Suprapubic skin (tissue), 4 donors: ENCODE data around the gene DCAF7. TPM values are rescaled to one million over a fixed set of nuclear protein-coding genes. Genes with fewer than 3 reads are reported as not detected.

Experiments
- DNase-seq, 2 donors: peaks; one replicate each; pipeline ENCODE4 v3.0.0-alpha.2; 2019; ENCODE audit warnings: low spot score in 2 of 2
- H3K27ac ChIP-seq: fragments of 200-600 bp; sonication (generic); one replicate; pipeline ENCODE4 v1.5.1; 2019
- H3K27me3 ChIP-seq: fragments of 200-600 bp; sonication (generic); one replicate; pipeline ENCODE4 v1.5.1; 2019
- H3K36me3 ChIP-seq: fragments of 200-600 bp; sonication (generic); one replicate; pipeline ENCODE4 v1.5.1; 2019
- H3K4me1 ChIP-seq: fragments of 200-600 bp; sonication (generic); one replicate; pipeline ENCODE4 v1.5.1; 2019
- H3K4me3 ChIP-seq: fragments of 200-600 bp; sonication (generic); one replicate; pipeline ENCODE4 v1.5.1; 2019; ENCODE audit warnings: mild to moderate bottlenecking
- H3K9me3 ChIP-seq: fragments of 200-600 bp; sonication (generic); one replicate; pipeline ENCODE4 v1.5.1; 2019
- EP300 ChIP-seq: sonication (generic); formaldehyde crosslinking; IDR thresholded peaks from one replicate; pipeline ENCODE4 v1.6.1; 2017; ENCODE audit warnings: antibody characterized with exemption
- POLR2A ChIP-seq, 2 donors: fragments of 450-650 bp; IDR thresholded peaks; one replicate each; pipeline ENCODE4 v1.6.1; 2017; ENCODE audit warnings: antibody characterized with exemption in 2 of 2, mild to moderate bottlenecking in 2 of 2, moderate library complexity in 2 of 2
- POLR2AphosphoS5 ChIP-seq, 3 donors: sonication (generic); formaldehyde crosslinking; IDR thresholded peaks; one replicate each; pipeline ENCODE4 v1.6.1; 2017; ENCODE audit warnings: antibody characterized with exemption in 3 of 3
- WGBS: methylation state at CpG from one replicate; pipeline ENCODE4 v1.1.5; 2018; 5-methylcytosine and 5-hydroxymethylcytosine counted together
- total RNA-seq, 4 donors: library from RNA; depleted of rRNA; stranded (reverse); fragments of >200 nt; gene quantifications; one replicate each; pipeline ENCODE4 v1.1.0, GENCODE V29; 2016
- TF ChIP-seq, protein P1 (sequence below), 2 donors: fragments of 200-600 bp in 1 of 2; fragments of 450-650 bp in 1 of 2; sonication (generic) in 1 of 2; IDR thresholded peaks; one replicate each; pipeline ENCODE4 v1.5.1; 2016 to 2019; ENCODE audit warnings: antibody characterized with exemption in 2 of 2, mild to moderate bottlenecking in 1 of 2, moderate library complexity in 1 of 2

Gene DCAF7
- total RNA-seq, 4 donors from 2014 or later: 22.4 to 30.9 (median 27.4) TPM

DNA sequence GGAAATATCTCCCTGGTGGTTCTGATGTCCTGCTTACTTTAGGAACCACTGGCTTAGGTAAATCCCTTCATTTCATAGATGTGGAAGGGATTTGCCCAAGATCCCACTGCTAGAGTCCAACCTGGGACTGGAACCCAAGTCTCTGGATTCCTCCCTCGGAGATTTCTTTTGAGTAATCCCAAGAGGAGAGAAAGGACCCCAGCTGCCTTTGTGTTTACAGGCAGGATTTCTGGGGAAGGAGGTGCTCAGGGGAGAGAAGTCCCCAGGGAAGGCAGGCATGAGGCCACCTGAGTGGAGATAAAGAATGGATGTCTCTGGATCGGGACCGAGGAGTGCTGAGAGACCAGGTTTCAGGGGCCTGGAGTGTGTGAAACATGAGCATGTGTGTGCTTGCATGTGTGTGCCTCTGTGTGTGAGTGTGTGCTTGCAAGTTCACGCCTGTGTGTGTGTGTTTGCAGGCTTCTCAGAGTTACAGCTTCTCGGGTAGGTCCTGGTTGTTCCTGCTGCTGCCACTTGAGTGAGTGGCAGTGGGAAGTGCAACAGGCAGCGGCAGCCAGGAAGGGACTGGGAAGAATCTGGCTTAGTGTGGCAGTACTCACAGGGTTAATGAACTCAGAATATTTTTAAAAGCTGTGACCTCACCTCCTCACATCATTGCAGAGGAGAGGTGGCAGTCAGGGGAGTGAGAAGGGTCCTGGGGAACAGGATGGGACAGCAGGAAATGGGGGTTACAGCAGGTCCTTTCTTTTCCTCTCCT, 24.9 kb upstream of the DCAF7 start:
- WGBS: 59% methylated on average over 5 of the region's 6 CpGs
- Histone ChIP-seq H3K27me3 (peaks cover 34% of the 10 kb centered on the region), H3K36me3 (no peaks in the 10 kb centered on the region), H3K9me3 (no peaks in the 10 kb centered on the region), H3K4me3 (no peak overlapping the region), H3K4me1 (peaks cover 5% of the 10 kb centered on the region), H3K27ac (no peak overlapping the region)
- DNase-seq: no peak
- TF ChIP-seq, protein P1, sequence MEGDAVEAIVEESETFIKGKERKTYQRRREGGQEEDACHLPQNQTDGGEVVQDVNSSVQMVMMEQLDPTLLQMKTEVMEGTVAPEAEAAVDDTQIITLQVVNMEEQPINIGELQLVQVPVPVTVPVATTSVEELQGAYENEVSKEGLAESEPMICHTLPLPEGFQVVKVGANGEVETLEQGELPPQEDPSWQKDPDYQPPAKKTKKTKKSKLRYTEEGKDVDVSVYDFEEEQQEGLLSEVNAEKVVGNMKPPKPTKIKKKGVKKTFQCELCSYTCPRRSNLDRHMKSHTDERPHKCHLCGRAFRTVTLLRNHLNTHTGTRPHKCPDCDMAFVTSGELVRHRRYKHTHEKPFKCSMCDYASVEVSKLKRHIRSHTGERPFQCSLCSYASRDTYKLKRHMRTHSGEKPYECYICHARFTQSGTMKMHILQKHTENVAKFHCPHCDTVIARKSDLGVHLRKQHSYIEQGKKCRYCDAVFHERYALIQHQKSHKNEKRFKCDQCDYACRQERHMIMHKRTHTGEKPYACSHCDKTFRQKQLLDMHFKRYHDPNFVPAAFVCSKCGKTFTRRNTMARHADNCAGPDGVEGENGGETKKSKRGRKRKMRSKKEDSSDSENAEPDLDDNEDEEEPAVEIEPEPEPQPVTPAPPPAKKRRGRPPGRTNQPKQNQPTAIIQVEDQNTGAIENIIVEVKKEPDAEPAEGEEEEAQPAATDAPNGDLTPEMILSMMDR (IDR thresholded peaks at IDR 0.05): no peak
- TF ChIP-seq EP300 (no peak), POLR2AphosphoS5 (IDR thresholded peaks at IDR 0.05) (no peak), POLR2A (IDR thresholded peaks at IDR 0.05) (no peak)

DNA sequence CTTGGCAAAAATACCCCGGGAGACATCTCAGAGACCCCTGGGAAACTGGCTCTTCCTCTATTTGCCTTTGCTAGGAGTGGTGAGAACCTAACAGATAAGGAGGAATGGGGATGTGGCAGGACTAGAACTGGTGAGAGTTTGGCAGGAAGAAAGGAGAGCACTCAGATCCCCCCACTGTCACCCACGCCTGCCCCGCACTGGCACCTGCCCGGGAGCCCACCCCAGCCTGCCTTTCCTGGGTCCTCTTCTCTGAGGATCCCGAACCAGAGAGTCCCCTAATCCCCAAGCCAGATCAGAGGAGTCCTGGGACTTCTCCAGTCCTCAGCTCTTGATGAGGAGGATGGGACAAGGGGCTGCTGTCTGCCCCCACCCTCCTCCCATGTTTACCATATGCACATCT, 23.4 kb upstream of the DCAF7 start:
- 78% methylated on average over 5 of the region's 5 CpGs for WGBS
- Histone ChIP-seq H3K36me3 (no peaks in the 10 kb centered on the region), H3K4me3 (no peak overlapping the region), H3K27ac (no peak overlapping the region), H3K9me3 (no peaks in the 10 kb centered on the region), H3K4me1 (peaks cover 5% of the 10 kb centered on the region), H3K27me3 (peaks cover 34% of the 10 kb centered on the region)
- DNase-seq: no peak
- TF ChIP-seq POLR2A (IDR thresholded peaks at IDR 0.05) (no peak), POLR2AphosphoS5 (IDR thresholded peaks at IDR 0.05) (no peak), EP300 (no peak)
- TF ChIP-seq, protein P1 (IDR thresholded peaks at IDR 0.05): no peak

DNA sequence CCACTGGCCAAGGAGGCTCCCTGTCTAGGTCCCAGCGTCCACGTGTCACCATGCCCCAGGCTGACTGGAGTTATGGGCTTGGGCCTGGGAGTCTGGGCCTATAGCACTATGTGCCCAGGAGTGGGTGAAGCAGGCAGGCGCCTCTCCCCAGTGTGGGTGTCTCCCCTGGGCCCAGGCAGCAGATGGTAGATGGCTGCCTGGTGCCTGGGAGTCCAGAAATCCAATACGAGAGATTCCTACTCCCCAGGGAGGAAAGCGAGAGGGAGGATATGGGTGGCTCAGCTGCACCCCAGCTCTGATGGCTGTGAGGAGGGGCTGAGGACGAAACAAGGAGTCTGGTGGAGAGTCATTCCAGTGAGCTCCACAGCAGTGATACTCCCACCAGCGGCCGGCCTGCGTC, 22.1 kb upstream of the DCAF7 start:
- no peak for DNase-seq
- Histone ChIP-seq H3K27ac (no peak overlapping the region), H3K36me3 (no peaks in the 10 kb centered on the region), H3K27me3 (peaks cover 29% of the 10 kb centered on the region), H3K4me1 (peaks cover 1% of the 10 kb centered on the region), H3K9me3 (no peaks in the 10 kb centered on the region), H3K4me3 (no peak overlapping the region)
- 80% methylated on average over 2 of the region's 9 CpGs for WGBS
- TF ChIP-seq POLR2A (IDR thresholded peaks at IDR 0.05) (no peak), EP300 (no peak), POLR2AphosphoS5 (IDR thresholded peaks at IDR 0.05) (no peak)
- TF ChIP-seq, protein P1 (IDR thresholded peaks at IDR 0.05): no peak

DNA sequence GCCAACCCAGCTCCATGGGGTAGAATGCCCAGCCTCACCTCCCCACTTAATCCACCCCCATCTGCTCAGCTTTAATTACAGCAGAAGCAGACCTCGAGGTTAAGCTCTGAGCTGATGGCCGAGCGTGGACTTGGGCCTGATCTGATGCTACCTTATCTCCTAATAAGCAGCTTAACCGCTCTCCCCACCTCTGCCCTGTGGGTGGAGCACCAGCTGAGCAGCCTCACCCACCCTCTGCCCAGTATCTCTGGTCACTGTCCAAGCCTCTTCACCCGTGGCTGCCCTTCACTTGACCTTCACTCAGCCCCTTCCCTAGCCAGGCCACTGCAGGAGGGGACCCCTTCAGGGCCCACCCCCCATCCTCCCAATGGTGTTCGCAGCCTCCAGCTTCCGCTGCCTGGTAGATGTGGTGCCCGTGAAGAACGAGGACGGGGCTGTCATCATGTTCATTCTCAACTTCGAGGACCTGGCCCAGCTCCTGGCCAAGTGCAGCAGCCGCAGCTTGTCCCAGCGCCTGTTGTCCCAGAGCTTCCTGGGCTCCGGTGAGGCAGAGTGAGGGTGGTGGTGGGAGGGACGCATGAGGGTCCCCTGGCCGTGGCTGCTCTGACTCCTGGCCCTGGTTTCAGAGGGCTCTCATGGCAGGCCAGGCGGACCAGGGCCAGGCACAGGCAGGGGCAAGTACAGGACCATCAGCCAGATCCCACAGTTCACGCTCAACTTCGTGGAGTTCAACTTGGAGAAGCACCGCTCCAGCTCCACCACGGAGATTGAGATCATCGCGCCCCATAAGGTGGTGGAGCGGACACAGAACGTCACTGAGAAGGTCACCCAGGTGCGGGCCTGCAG, 20.3 kb upstream of the DCAF7 start:
- Histone ChIP-seq H3K4me1 (no peaks in the 10 kb centered on the region), H3K36me3 (no peaks in the 10 kb centered on the region), H3K27me3 (peaks cover 15% of the 10 kb centered on the region), H3K9me3 (no peaks in the 10 kb centered on the region), H3K4me3 (no peak overlapping the region), H3K27ac (no peak overlapping the region)
- DNase-seq: no peak
- WGBS: 90% methylated on average over 16 of the region's 26 CpGs
- TF ChIP-seq, protein P1 (IDR thresholded peaks at IDR 0.05): no peak
- TF ChIP-seq POLR2A (IDR thresholded peaks at IDR 0.05) (no peak), POLR2AphosphoS5 (IDR thresholded peaks at IDR 0.05) (no peak), EP300 (no peak)

DNA sequence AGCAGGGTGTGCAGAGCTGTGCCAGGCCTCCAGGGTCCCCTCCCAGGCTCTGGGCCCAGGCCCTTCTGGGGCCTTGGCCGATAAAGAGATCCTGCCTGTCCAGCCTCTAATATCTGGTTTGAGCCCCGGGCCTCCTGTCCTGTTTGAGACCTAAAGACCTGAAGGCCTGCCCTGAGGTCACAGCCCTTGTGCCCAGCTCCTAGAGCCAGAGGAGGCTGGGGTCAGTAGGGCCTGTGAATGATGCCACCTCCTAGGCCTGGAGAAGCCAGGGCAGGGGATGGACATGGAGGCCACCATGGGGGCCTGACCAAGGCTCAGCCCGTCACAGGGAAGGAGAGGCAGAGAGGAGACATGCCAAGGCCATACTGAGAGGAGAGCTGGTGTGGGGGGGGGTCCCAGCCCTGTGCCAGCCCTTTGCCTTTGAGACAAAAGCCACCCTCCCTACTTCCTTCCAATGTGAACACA, 19.7 kb upstream of the DCAF7 start:
- DNase-seq: peak in 1 of 2 donors; percentile 67
- Histone ChIP-seq H3K4me3 (no peak overlapping the region), H3K27ac (no peak overlapping the region), H3K27me3 (peaks cover 13% of the 10 kb centered on the region), H3K36me3 (no peaks in the 10 kb centered on the region), H3K9me3 (no peaks in the 10 kb centered on the region), H3K4me1 (no peaks in the 10 kb centered on the region)
- TF ChIP-seq, protein P1 (IDR thresholded peaks at IDR 0.05): no peak
- TF ChIP-seq EP300 (no peak), POLR2AphosphoS5 (IDR thresholded peaks at IDR 0.05) (no peak), POLR2A (IDR thresholded peaks at IDR 0.05) (no peak)
- WGBS: no CpG with 5 or more reads among the region's 3 CpGs
